OCI-LY7 (cell line): ENCODE measurements around the gene CNNM4. TPM values are rescaled to one million over a fixed set of nuclear protein-coding genes. Genes with fewer than 3 reads are reported as not detected.

Experiments
- BruUV-seq: library from RNA; stranded (reverse); fragments of 400-500 nt; replicated peaks from 2 replicates; lab custom pipeline; 2021; lab: Mats Ljungman, UMichigan
- CTCF ChIA-PET: fragments of 300-600 bp; sonication (Branson Sonifier 250); formaldehyde crosslinking; loops from one replicate; lab custom pipeline; 2022; ENCODE audit warnings: antibody characterized with exemption; ENCODE audit not compliant: unreplicated experiment; lab: Charles Lee
- POLR2A ChIA-PET: fragments of 300-600 bp; sonication (Branson Sonifier 250); formaldehyde crosslinking; loops from one replicate; lab custom pipeline; 2022; ENCODE audit warnings: antibody characterized with exemption; lab: Charles Lee
- DNase-seq: peaks from one replicate; pipeline ENCODE4 v3.0.0-alpha.2; 2015; ENCODE audit warnings: low spot score
- H2AFZ ChIP-seq: fragments of 200-600 bp; sonication (generic), shearing (Covaris generic); 2 replicates; pipeline ENCODE4 v1.6.1; 2014; ENCODE audit warnings: mild to moderate bottlenecking, antibody characterized with exemption, low read length, moderate library complexity
- H3K27ac ChIP-seq: fragments of 200-600 bp; sonication (generic); 2 replicates; pipeline ENCODE4 v1.5.1; 2014; ENCODE audit warnings: mixed run types, low read depth, mild to moderate bottlenecking, moderate library complexity, low read length, inconsistent platforms; ENCODE audit not compliant: poor library complexity, severe bottlenecking
- H3K36me3 ChIP-seq: fragments of 200-600 bp; sonication (generic); 2 replicates; pipeline ENCODE4 v1.6.1; 2014; ENCODE audit warnings: mild to moderate bottlenecking, antibody characterized with exemption, low read length, moderate library complexity, mixed read lengths; ENCODE audit not compliant: insufficient read depth
- H3K4me1 ChIP-seq: fragments of 200-600 bp; sonication (generic); 2 replicates; pipeline ENCODE4 v1.5.1; 2014; ENCODE audit warnings: mild to moderate bottlenecking, low read length; ENCODE audit not compliant: insufficient read depth, poor library complexity, severe bottlenecking
- H3K4me2 ChIP-seq: fragments of 200-600 bp; sonication (generic); 2 replicates; pipeline ENCODE4 v1.6.1; 2014; ENCODE audit warnings: mild to moderate bottlenecking, low read length
- H3K4me3 ChIP-seq: fragments of 200-600 bp; sonication (generic); 2 replicates; pipeline ENCODE4 v1.5.1; 2014; ENCODE audit warnings: mild to moderate bottlenecking, low read depth, low read length; ENCODE audit not compliant: poor library complexity, severe bottlenecking
- H3K79me2 ChIP-seq: fragments of 200-600 bp; sonication (generic); 2 replicates; pipeline ENCODE4 v1.6.1; 2016; ENCODE audit warnings: low read depth, mild to moderate bottlenecking, low read length, moderate library complexity, mixed read lengths; ENCODE audit not compliant: insufficient read depth
- H3K9me2 ChIP-seq: fragments of 200-600 bp; sonication (generic); 2 replicates; pipeline ENCODE4 v1.6.1; 2016; ENCODE audit warnings: mild to moderate bottlenecking, low read length, mixed read lengths; ENCODE audit not compliant: insufficient read depth
- H3K9me3 ChIP-seq: fragments of 200-600 bp; sonication (generic); 2 replicates; pipeline ENCODE4 v1.6.1; 2014; ENCODE audit warnings: mild to moderate bottlenecking, mixed run types, low read length, mixed read lengths
- H4K20me1 ChIP-seq: fragments of 200-600 bp; sonication (generic); 2 replicates; pipeline ENCODE4 v1.6.1; 2014; ENCODE audit warnings: mild to moderate bottlenecking, antibody characterized with exemption, low read length, moderate library complexity, mixed read lengths; ENCODE audit not compliant: insufficient read depth
- EZH2phosphoT487 ChIP-seq: fragments of 200-600 bp; sonication (generic); IDR thresholded peaks from 2 replicates; pipeline ENCODE4 v1.6.1; 2018; ENCODE audit warnings: low read depth, borderline replicate concordance, mild to moderate bottlenecking, mixed run types, antibody characterized with exemption, low read length, moderate library complexity, mixed read lengths
- intact Hi-C: fragments of 100-400 bp; cut with micrococcal nuclease; formaldehyde crosslinking; loops from one replicate; pipeline ENCODE4 v1.10.0; 2022; ENCODE audit not compliant: unreplicated experiment
- total RNA-seq, 2 experiments: library from RNA; depleted of rRNA in 1 of 2; stranded (reverse); fragments of >200 nt in 1 of 2; shearing (Covaris generic) in 1 of 2; gene quantifications; 2 replicates each; pipeline ENCODE4 v1.2.3, GENCODE V29; 2014 to 2022
- TF ChIP-seq, protein P1 (sequence below): fragments of 200-600 bp; sonication (generic); conservative IDR thresholded peaks from 2 replicates; pipeline ENCODE4 v1.5.1; 2014; ENCODE audit warnings: mild to moderate bottlenecking, antibody characterized with exemption, low read length, moderate library complexity, mixed read lengths

CNNM4 gene
- total RNA-seq, 2 experiments from 2014 or later = 5.1 to 6.4 TPM

DNA sequence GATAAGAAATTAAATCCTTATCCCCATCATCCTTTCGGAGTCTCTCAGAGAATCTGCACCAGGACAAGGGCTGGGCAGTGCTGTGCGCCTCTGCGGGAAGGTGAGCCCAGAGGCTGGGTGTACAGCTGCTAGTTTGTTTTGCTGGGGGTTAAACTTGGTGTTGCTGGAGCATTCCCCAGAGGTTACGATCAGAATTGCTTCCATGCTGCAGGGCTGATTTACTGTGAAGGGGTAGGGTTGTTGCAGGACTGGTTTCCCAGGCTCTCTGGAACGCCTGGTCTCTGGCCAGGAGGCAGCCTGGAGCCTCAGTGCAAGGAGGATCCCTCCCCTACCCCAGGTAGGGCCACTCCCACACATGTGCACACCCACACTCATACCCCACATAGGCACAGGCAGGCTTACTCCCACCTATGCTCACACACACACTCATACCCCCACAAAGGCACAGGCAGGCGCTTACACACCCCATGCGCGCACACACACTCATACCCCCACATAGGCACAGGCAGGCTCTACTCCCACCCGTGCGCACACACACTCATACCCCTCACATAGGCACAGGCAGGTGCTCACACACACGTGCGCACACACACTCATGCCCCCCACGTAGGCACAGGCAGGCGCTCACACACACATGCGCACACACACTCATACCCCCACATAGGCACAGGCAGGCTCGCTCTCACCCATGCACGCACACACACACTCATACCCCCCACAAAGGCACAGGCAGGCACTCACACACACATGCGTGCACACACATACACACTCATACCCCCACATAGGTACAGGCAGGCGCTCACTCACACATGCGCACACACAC, 11.3 kb downstream of the CNNM4 start:
- ChIA-PET POLR2A (no interaction called here), CTCF (no interaction called here)
- Histone ChIP-seq H3K79me2 (peaks cover 11% of the 10 kb centered on the region; the same call in 1 of the 2 replicates), H4K20me1 (no peaks in the 10 kb centered on the region), H2AFZ (no peak overlapping the region), H3K9me2 (no peaks in the 10 kb centered on the region), H3K4me1 (peaks cover 83% of the 10 kb centered on the region), H3K27ac (peak overlapping the region; percentile 12), H3K9me3 (no peaks in the 10 kb centered on the region), H3K4me2 (peak overlapping the region; percentile 72; the same call in 1 of the 2 replicates), H3K36me3 (no peaks in the 10 kb centered on the region), H3K4me3 (no peak overlapping the region)
- no TSS peak for BruUV-seq
- intact Hi-C loops = no loop called here
- DNase-seq = peak; percentile 46
- no peak for TF ChIP-seq EZH2phosphoT487
- TF ChIP-seq, protein P1, sequence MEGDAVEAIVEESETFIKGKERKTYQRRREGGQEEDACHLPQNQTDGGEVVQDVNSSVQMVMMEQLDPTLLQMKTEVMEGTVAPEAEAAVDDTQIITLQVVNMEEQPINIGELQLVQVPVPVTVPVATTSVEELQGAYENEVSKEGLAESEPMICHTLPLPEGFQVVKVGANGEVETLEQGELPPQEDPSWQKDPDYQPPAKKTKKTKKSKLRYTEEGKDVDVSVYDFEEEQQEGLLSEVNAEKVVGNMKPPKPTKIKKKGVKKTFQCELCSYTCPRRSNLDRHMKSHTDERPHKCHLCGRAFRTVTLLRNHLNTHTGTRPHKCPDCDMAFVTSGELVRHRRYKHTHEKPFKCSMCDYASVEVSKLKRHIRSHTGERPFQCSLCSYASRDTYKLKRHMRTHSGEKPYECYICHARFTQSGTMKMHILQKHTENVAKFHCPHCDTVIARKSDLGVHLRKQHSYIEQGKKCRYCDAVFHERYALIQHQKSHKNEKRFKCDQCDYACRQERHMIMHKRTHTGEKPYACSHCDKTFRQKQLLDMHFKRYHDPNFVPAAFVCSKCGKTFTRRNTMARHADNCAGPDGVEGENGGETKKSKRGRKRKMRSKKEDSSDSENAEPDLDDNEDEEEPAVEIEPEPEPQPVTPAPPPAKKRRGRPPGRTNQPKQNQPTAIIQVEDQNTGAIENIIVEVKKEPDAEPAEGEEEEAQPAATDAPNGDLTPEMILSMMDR = 0 out of 2 replicates have a peak, but pooled peaks have one; percentile 14

DNA sequence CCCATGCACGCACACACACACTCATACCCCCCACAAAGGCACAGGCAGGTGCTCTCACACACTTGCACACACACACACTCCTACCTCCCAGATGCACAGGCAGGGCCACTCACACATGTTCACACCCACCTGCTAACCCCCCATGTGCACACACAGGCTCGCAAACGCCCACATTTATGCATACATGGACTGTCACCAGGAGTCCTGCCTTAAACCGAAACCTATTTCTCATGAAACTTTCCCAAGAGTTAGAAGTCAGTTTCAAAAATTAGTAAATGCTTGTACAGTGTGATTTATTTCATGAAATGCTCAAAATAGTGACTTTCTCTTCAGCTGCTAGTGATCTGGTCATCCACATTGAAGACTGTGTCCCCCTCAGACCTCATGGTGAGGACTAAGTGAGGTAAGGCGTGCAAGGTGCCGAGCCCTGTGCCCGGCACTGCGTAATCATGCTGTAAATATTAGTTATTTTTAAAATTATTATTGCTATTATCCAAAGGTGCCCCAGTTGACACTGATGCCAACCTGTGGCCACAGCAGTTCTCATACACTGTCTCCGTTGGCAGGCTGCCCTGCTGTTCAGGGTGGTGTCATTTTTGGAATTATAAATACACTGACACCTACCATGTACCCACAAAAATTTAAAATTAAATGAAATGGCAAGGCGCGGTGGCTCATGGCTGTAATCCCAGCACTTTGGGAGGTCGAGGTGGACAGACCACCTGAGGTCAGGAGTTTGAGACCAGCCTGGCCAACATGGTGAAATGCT, 12.4 kb downstream of the CNNM4 start:
- H3K79me2 ChIP-seq = peaks cover 11% of the 10 kb centered on the region; the same call in 1 of the 2 replicates
- peak overlapping the region; percentile 65 for H3K4me3 ChIP-seq
- DNase-seq = no peak
- H3K27ac ChIP-seq = peak overlapping the region; percentile 58
- H3K4me1 ChIP-seq = peaks cover 73% of the 10 kb centered on the region
- no peaks in the 10 kb centered on the region for H4K20me1 ChIP-seq
- H2AFZ ChIP-seq = no peak overlapping the region
- no peaks in the 10 kb centered on the region for H3K9me3 ChIP-seq
- ChIA-PET CTCF (interaction anchor here (1.3 to 2.8 kb wide), 2 partner anchors 10 to 12 kb away, joined by 5 to 20 read pairs; partner anchors contain the start of gene CNNM4), POLR2A (interaction anchor here (0.6 to 2.6 kb wide), 10 partner anchors 9 to 407 kb away, joined by 3 to 44 read pairs (median 4); partner anchors contain the start of genes CNNM3 and CNNM4)
- TF ChIP-seq, protein P1 = no peak
- TF ChIP-seq EZH2phosphoT487 = no peak
- H3K4me2 ChIP-seq = peak overlapping the region; percentile 72
- H3K9me2 ChIP-seq = no peaks in the 10 kb centered on the region
- no peaks in the 10 kb centered on the region for H3K36me3 ChIP-seq
- intact Hi-C loops = no loop called here
- no TSS peak for BruUV-seq
